Retinal pigment epithelial cell (primary cell): ENCODE measurements around the gene CDC40.
"Not testable (repeated sequence)": the region's sequence is repeated elsewhere in the genome, so short reads cannot be mapped to it uniquely, and the experiment has no call there.

Experiments used
- DNase-seq: peaks from one replicate; pipeline ENCODE4 v3.0.0-alpha.2; 2010; ENCODE audit warnings: low read depth
- H3K4me3 ChIP-seq: 2 replicates; pipeline ENCODE4 v1.5.1; 2011; ENCODE audit warnings: mild to moderate bottlenecking, low read length, control low read depth, moderate library complexity
- CTCF ChIP-seq: conservative IDR thresholded peaks from 2 replicates; pipeline ENCODE4 v1.5.1; 2011; ENCODE audit warnings: low read depth, low read length, control low read depth, inconsistent platforms

CDC40 gene

GRCh38 chr6:110226261-110226660, 46.0 kb downstream of the CDC40 start:
- H3K4me3 ChIP-seq, result no peak overlapping the region
- DNase-seq, result no peak
- no peak for TF ChIP-seq CTCF

- no peak for TF ChIP-seq CTCF
- no peak for DNase-seq
- no peak overlapping the region for H3K4me3 ChIP-seq
Observed at GRCh38 chr6:110232450-110232849, 52.2 kb downstream of the CDC40 start.

GRCh38 chr6:110233770-110234374, 53.6 kb downstream of the CDC40 start:
- no peak for TF ChIP-seq CTCF
- H3K4me3 ChIP-seq, result no peak overlapping the region
- DNase-seq, result no peak

- H3K4me3 ChIP-seq, DNase-seq: not testable (repeated sequence)
Observed at GRCh38 chr6:110236007-110236406, 55.8 kb downstream of the CDC40 start.

- H3K4me3 ChIP-seq, result no peak overlapping the region
- TF ChIP-seq CTCF, result no peak
- no peak for DNase-seq
Observed at GRCh38 chr6:110239526-110240274, 59.5 kb downstream of the CDC40 start.

GRCh38 chr6:110244621-110245020, 64.4 kb downstream of the CDC40 start:
- not testable (repeated sequence) for DNase-seq, H3K4me3 ChIP-seq

- TF ChIP-seq CTCF, result no peak
Observed at GRCh38 chr6:110246378-110246777, 66.2 kb downstream of the CDC40 start.

GRCh38 chr6:110246900-110247546, 66.8 kb downstream of the CDC40 start:
- H3K4me3 ChIP-seq, result no peak overlapping the region
- no peak for TF ChIP-seq CTCF
- no peak for DNase-seq

More at GRCh38 chr6:110246378-110246777, 66.2 kb downstream of the CDC40 start:
- H3K4me3 ChIP-seq, result no peak overlapping the region
- no peak for DNase-seq
